ENCODE results near the gene CCDC150.
"Not testable (repeated sequence)": the region's sequence is repeated elsewhere in the genome, so short reads cannot be mapped to it uniquely, and the experiment has no call there.

Gene CCDC150

GRCh38 chr2:196638765-196639164 lies 750 bp upstream of the CCDC150 start:
- no peak for DNase-seq

- DNase-seq, result no peak
Measured at GRCh38 chr2:196640031-196640548, 575 bp downstream of the CCDC150 start.

- DNase-seq, result no peak
Measured at GRCh38 chr2:196649202-196649601, 9.7 kb downstream of the CCDC150 start.

- no peak for DNase-seq
Measured at GRCh38 chr2:196651387-196652094, 12.0 kb downstream of the CCDC150 start.

- DNase-seq, result no peak
Measured at GRCh38 chr2:196652869-196653268, 13.4 kb downstream of the CCDC150 start.

- no peak for DNase-seq
Measured at GRCh38 chr2:196653843-196654242, 14.3 kb downstream of the CCDC150 start.

GRCh38 chr2:196655761-196656160 lies 16.2 kb downstream of the CCDC150 start:
- DNase-seq, result no peak

- DNase-seq, result no peak
Measured at GRCh38 chr2:196657333-196657732, 17.8 kb downstream of the CCDC150 start.

- DNase-seq, result no peak
Measured at GRCh38 chr2:196659844-196660243, 20.3 kb downstream of the CCDC150 start.

- DNase-seq, result no peak
Measured at GRCh38 chr2:196660244-196660643, 20.7 kb downstream of the CCDC150 start.

GRCh38 chr2:196670342-196670741 lies 30.8 kb downstream of the CCDC150 start:
- no peak for DNase-seq

- no peak for DNase-seq
Measured at GRCh38 chr2:196675963-196676362, 36.4 kb downstream of the CCDC150 start.

- DNase-seq, result no peak
Measured at GRCh38 chr2:196677404-196677803, 37.9 kb downstream of the CCDC150 start.

GRCh38 chr2:196679368-196679767 lies 39.9 kb downstream of the CCDC150 start:
- DNase-seq, result no peak

GRCh38 chr2:196681510-196681909 lies 42.0 kb downstream of the CCDC150 start:
- no peak for DNase-seq

- no peak for DNase-seq
Measured at GRCh38 chr2:196685792-196686191, 46.3 kb downstream of the CCDC150 start.

GRCh38 chr2:196686737-196687136 lies 47.2 kb downstream of the CCDC150 start:
- not testable (repeated sequence) for DNase-seq

GRCh38 chr2:196696423-196697079 lies 57.0 kb downstream of the CCDC150 start:
- DNase-seq, result no peak

GRCh38 chr2:196697825-196698224 lies 58.3 kb downstream of the CCDC150 start:
- no peak for DNase-seq

GRCh38 chr2:196702641-196703040 lies 63.1 kb downstream of the CCDC150 start:
- no peak for DNase-seq

GRCh38 chr2:196703695-196704094 lies 64.2 kb downstream of the CCDC150 start:
- DNase-seq, result no peak

- DNase-seq, result not testable (repeated sequence)
Measured at GRCh38 chr2:196710056-196710455, 70.5 kb downstream of the CCDC150 start.

GRCh38 chr2:196711625-196712024 lies 72.1 kb downstream of the CCDC150 start:
- DNase-seq, result no peak

- DNase-seq, result no peak
Measured at GRCh38 chr2:196712867-196713266, 73.4 kb downstream of the CCDC150 start.

Data from NCI-H2081 treated with DMSO at 0.1 percent for 48 hours (cell line).